ENCODE measurements around the gene MAPKAPK2. TPM values are rescaled to one million over a fixed set of nuclear protein-coding genes. Genes with fewer than 3 reads are reported as not detected.

The MAPKAPK2 gene
- total and polyA plus RNA-seq, 2 of the 13 experiments (the other 11 are each of a cell fraction or from before 2014, with no cell fraction given) = 16.6 to 34.0 TPM

DNA sequence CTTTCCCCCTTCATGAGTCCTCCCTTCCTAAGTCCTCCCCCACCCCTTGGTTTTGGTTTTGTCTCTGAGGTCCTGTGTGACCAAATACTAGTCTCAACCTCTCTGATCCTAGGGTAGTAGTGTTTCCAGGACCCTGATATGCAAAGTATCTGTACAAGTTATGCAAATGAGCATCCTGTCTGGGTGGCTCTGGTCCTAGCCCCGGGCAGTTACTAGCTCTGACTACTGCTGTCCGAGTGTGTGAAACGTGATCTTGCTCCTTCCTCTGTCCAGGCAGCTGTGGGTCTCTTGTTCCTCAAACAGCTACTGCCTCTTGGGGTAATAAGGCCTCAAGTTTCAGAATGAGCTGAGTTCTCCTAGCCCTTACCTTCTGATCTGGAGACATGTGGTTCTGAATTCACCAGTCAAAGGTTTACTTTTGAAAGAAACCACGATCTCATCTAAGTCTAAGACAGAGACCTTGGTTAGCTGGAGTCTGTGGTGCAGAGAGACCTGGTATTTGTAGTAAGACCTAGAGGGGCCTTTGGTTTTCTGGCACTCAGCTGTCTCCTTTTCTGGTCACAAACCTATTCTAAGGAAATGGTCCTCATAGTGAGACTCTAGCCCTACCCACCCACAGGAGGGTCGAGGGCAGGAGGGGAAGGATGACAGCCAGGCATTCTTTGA, 54.8 kb downstream of the MAPKAPK2 start:
- CTCF ChIA-PET (ENCODE audit: low intra/inter-chr PET ratio, low total read pairs) = no interaction called here
- H3K36me3 ChIP-seq (replicated peaks in 1 of 2; ENCODE audit: control insufficient read depth in 1 of 2, insufficient read depth in 2 of 2, low read length in 2 of 2) = no peaks in the 10 kb centered on the region; a peak in 1 of 5 replicates
- no TSS peak for BruUV-seq (replicated peaks)
- H3K4me2 ChIP-seq (ENCODE audit: low read depth, low read length) = no peak overlapping the region
- no peak overlapping the region for H3K9ac ChIP-seq (ENCODE audit: insufficient read depth, low read depth, low read length)
- DNase-seq (ENCODE audit: low spot score) (no peak), ATAC-seq (no peak), FAIRE-seq (no peak)
- WGBS (ENCODE audit: low lambda C conversion rate) = 32% methylated on average over 5 of the region's 5 CpGs
- no peak overlapping the region for H2AFZ ChIP-seq (ENCODE audit: low read length)
- H4K20me1 ChIP-seq (ENCODE audit: insufficient read depth, low read length) = no peaks in the 10 kb centered on the region
- POLR2A ChIA-PET = no interaction called here
- H3K4me1 ChIP-seq (ENCODE audit: insufficient read depth, low read length) = no peaks in the 10 kb centered on the region
- H3K79me2 ChIP-seq (ENCODE audit: insufficient read depth, low read length) = no peaks in the 10 kb centered on the region
- H3K4me3 ChIP-seq (replicated peaks in 1 of 3; ENCODE audit: insufficient read depth in 1 of 3, low read depth in 2 of 3, low read length in 3 of 3) = no peak overlapping the region
- H3K27ac ChIP-seq (ENCODE audit: extremely low read length, insufficient read depth, low read length) = no peak overlapping the region
- peaks cover 0 to 5% of the 10 kb centered on the region in 2 experiments; a peak in 1 of 5 replicates for H3K27me3 ChIP-seq (ENCODE audit: control insufficient read depth in 1 of 2, insufficient read depth in 2 of 2, low read length in 2 of 2)
- intact Hi-C loops (cut with micrococcal nuclease; ENCODE audit: unreplicated experiment) = loop anchor here (10.0 kb wide), 1 partner anchor 335 kb away; no protein-coding TSS in a partner anchor
- H3K9me3 ChIP-seq (ENCODE audit: low read length) = no peaks in the 10 kb centered on the region
- in situ Hi-C loops (cut with HindIII; ENCODE audit: extremely low pct_ligation_motif_present, low pct_unique_long_range_greater_than_20kb) = loop anchor here (5.0 to 10.0 kb wide), 2 partner anchors 173 to 245 kb away; no protein-coding TSS in a partner anchor
- no peak for TF ChIP-seq ETV6 (CRISPR knock-in tag; conservative IDR thresholded peaks at IDR 0.05)
- TF ChIP-seq ZNF598 (CRISPR knock-in tag; IDR thresholded peaks at IDR 0.05; ENCODE audit: borderline replicate concordance) = no peak
- no peak for TF ChIP-seq MYNN (CRISPR knock-in tag; IDR thresholded peaks at IDR 0.05; ENCODE audit: low read depth)
- TF ChIP-seq, protein P1, sequence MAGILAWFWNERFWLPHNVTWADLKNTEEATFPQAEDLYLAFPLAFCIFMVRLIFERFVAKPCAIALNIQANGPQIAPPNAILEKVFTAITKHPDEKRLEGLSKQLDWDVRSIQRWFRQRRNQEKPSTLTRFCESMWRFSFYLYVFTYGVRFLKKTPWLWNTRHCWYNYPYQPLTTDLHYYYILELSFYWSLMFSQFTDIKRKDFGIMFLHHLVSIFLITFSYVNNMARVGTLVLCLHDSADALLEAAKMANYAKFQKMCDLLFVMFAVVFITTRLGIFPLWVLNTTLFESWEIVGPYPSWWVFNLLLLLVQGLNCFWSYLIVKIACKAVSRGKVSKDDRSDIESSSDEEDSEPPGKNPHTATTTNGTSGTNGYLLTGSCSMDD (CRISPR knock-in tag; IDR thresholded peaks at IDR 0.05) = no peak
- TF ChIP-seq RAD21 (CRISPR knock-in tag; IDR thresholded peaks at IDR 0.05) = no peak
- TF ChIP-seq, protein P2, sequence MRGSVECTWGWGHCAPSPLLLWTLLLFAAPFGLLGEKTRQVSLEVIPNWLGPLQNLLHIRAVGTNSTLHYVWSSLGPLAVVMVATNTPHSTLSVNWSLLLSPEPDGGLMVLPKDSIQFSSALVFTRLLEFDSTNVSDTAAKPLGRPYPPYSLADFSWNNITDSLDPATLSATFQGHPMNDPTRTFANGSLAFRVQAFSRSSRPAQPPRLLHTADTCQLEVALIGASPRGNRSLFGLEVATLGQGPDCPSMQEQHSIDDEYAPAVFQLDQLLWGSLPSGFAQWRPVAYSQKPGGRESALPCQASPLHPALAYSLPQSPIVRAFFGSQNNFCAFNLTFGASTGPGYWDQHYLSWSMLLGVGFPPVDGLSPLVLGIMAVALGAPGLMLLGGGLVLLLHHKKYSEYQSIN (CRISPR knock-in tag; IDR thresholded peaks at IDR 0.05; ENCODE audit: borderline replicate concordance) = no peak
- no peak for TF ChIP-seq MLLT10 (CRISPR knock-in tag; IDR thresholded peaks at IDR 0.05)
- no peak for TF ChIP-seq NR3C1 (CRISPR knock-in tag; IDR thresholded peaks at IDR 0.05)
- TF ChIP-seq TSC22D2 (CRISPR knock-in tag; IDR thresholded peaks at IDR 0.05; ENCODE audit: borderline replicate concordance) = no peak
- TF ChIP-seq NFKBIZ (CRISPR knock-in tag; IDR thresholded peaks at IDR 0.05) = no peak
- TF ChIP-seq HMG20A (CRISPR knock-in tag; IDR thresholded peaks at IDR 0.05; ENCODE audit: borderline replicate concordance) = no peak
- no peak for TF ChIP-seq KDM1A (CRISPR knock-in tag; IDR thresholded peaks at IDR 0.05)
- TF ChIP-seq ZNF205 (CRISPR knock-in tag; IDR thresholded peaks at IDR 0.05) = no peak
- TF ChIP-seq, protein P3, sequence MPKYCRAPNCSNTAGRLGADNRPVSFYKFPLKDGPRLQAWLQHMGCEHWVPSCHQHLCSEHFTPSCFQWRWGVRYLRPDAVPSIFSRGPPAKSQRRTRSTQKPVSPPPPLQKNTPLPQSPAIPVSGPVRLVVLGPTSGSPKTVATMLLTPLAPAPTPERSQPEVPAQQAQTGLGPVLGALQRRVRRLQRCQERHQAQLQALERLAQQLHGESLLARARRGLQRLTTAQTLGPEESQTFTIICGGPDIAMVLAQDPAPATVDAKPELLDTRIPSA (CRISPR knock-in tag; IDR thresholded peaks at IDR 0.05; ENCODE audit: borderline replicate concordance) = no peak
- TF ChIP-seq ZNF792 (CRISPR knock-in tag; IDR thresholded peaks at IDR 0.05) = no peak
- TF ChIP-seq, protein P4, sequence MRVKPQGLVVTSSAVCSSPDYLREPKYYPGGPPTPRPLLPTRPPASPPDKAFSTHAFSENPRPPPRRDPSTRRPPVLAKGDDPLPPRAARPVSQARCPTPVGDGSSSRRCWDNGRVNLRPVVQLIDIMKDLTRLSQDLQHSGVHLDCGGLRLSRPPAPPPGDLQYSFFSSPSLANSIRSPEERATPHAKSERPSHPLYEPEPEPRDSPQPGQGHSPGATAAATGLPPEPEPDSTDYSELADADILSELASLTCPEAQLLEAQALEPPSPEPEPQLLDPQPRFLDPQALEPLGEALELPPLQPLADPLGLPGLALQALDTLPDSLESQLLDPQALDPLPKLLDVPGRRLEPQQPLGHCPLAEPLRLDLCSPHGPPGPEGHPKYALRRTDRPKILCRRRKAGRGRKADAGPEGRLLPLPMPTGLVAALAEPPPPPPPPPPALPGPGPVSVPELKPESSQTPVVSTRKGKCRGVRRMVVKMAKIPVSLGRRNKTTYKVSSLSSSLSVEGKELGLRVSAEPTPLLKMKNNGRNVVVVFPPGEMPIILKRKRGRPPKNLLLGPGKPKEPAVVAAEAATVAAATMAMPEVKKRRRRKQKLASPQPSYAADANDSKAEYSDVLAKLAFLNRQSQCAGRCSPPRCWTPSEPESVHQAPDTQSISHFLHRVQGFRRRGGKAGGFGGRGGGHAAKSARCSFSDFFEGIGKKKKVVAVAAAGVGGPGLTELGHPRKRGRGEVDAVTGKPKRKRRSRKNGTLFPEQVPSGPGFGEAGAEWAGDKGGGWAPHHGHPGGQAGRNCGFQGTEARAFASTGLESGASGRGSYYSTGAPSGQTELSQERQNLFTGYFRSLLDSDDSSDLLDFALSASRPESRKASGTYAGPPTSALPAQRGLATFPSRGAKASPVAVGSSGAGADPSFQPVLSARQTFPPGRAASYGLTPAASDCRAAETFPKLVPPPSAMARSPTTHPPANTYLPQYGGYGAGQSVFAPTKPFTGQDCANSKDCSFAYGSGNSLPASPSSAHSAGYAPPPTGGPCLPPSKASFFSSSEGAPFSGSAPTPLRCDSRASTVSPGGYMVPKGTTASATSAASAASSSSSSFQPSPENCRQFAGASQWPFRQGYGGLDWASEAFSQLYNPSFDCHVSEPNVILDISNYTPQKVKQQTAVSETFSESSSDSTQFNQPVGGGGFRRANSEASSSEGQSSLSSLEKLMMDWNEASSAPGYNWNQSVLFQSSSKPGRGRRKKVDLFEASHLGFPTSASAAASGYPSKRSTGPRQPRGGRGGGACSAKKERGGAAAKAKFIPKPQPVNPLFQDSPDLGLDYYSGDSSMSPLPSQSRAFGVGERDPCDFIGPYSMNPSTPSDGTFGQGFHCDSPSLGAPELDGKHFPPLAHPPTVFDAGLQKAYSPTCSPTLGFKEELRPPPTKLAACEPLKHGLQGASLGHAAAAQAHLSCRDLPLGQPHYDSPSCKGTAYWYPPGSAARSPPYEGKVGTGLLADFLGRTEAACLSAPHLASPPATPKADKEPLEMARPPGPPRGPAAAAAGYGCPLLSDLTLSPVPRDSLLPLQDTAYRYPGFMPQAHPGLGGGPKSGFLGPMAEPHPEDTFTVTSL (CRISPR knock-in tag; IDR thresholded peaks at IDR 0.05; ENCODE audit: borderline replicate concordance) = no peak
- no peak for TF ChIP-seq CHD4 (IDR thresholded peaks at IDR 0.05; ENCODE audit: borderline replicate concordance, low read length)
